Ammon's horn (tissue), 1 donor: ENCODE data around the gene PLEK.
"Not testable (repeated sequence)": the region's sequence is repeated elsewhere in the genome, so short reads cannot be mapped to it uniquely, and the experiment has no call there.

Experiments
- DNase-seq: peaks from one replicate; pipeline ENCODE4 v3.0.0-alpha.2; 2016; ENCODE audit warnings: low spot score

The PLEK gene

GRCh38 chr2:68441994-68442322 lies 76.9 kb downstream of the PLEK start:
- DNase-seq: no peak

GRCh38 chr2:68446425-68446824 lies 81.3 kb downstream of the PLEK start:
- DNase-seq: not testable (repeated sequence)
